HCT116 (cell line): ENCODE measurements around the gene FAM124B. TPM values are rescaled to one million over a fixed set of nuclear protein-coding genes. Genes with fewer than 3 reads are reported as not detected.

ENCODE experiments used
- ATAC-seq: fragments of 200-7000 bp; cut with Tn5 transposase; 2 replicates; pipeline ENCODE4 v1.9.1; 2020; ENCODE audit warnings: mild to moderate bottlenecking, moderate library complexity
- BruUV-seq: library from RNA; stranded (reverse); fragments of 400-500 nt; replicated peaks from 2 replicates; lab custom pipeline; 2021; lab: Mats Ljungman, UMichigan
- CTCF ChIA-PET: fragments of 300-600 bp; sonication (Branson Sonifier 250); formaldehyde crosslinking; loops from one replicate; lab custom pipeline; 2021; ENCODE audit warnings: antibody characterized with exemption; lab: Charles Lee
- POLR2A ChIA-PET: fragments of 300-600, 350-600 bp; sonication (Branson Sonifier 250); formaldehyde crosslinking; loops from one replicate; lab custom pipeline; 2021; ENCODE audit warnings: antibody characterized with exemption; lab: Charles Lee
- RAD21 ChIA-PET, 2 experiments: fragments of 300-600 bp; sonication (Branson Sonifier 250); formaldehyde crosslinking; loops; one replicate each; lab custom pipeline; 2023; ENCODE audit warnings: low total read pairs in 2 of 2; ENCODE audit not compliant: uncharacterized antibody in 2 of 2, unreplicated experiment in 2 of 2, low non-redundant PET in 1 of 2; lab: Charles Lee
- DNase-seq: peaks from one replicate; pipeline ENCODE4 v3.0.0-alpha.2; 2010; ENCODE audit warnings: low read depth, low spot score
- H2AFZ ChIP-seq: fragments of 200-600 bp; shearing (Covaris generic), sonication (generic); 2 replicates; pipeline ENCODE4 v1.6.1; 2017; ENCODE audit warnings: low read depth, mixed run types, mixed read lengths, antibody characterized with exemption, low read length; ENCODE audit not compliant: poor library complexity, severe bottlenecking
- H3K27ac ChIP-seq: 2 replicates; pipeline ENCODE4 v1.5.1; 2012; ENCODE audit warnings: low read depth, low read length
- H3K27me3 ChIP-seq: fragments of 200-600 bp; sonication (generic); 2 replicates; pipeline ENCODE4 v1.6.1; 2016; ENCODE audit warnings: mixed run types, low read length, mixed read lengths; ENCODE audit not compliant: insufficient read depth
- H3K36me3 ChIP-seq, 2 experiments: fragments of 200-500 bp in 1 of 2; fragments of 200-600 bp in 1 of 2; sonication (Bioruptor generic) in 1 of 2; sonication (generic) in 1 of 2; 2 replicates each; pipeline versions ENCODE4 v1.5.1 to v1.6.1; 2014 to 2016; ENCODE audit warnings: low read length in 2 of 2, inconsistent platforms in 1 of 2, mixed read lengths in 1 of 2, mixed run types in 1 of 2; ENCODE audit not compliant: insufficient read depth in 2 of 2, control insufficient read depth in 1 of 2
- H3K4me1 ChIP-seq, 2 experiments: fragments of 200-600 bp in 1 of 2; sonication (generic) in 1 of 2; 2 replicates each; pipeline versions ENCODE4 v1.5.1 to v1.6.1; 2012 to 2017; ENCODE audit warnings: low read length in 2 of 2, inconsistent platforms in 1 of 2, mild to moderate bottlenecking in 1 of 2, mixed read lengths in 1 of 2, mixed run types in 1 of 2, moderate library complexity in 1 of 2; ENCODE audit not compliant: insufficient read depth in 2 of 2, control insufficient read depth in 1 of 2
- H3K4me2 ChIP-seq: fragments of 200-600 bp; sonication (generic); 2 replicates; pipeline ENCODE4 v1.6.1; 2017; ENCODE audit warnings: mixed run types, low read length, mixed read lengths
- H3K4me3 ChIP-seq, 2 experiments: fragments of 200-600 bp in 1 of 2; sonication (generic) in 1 of 2; replicated peaks in 1 of 2; 2 replicates each; pipeline ENCODE4 v1.5.1; 2011 to 2016; ENCODE audit warnings: low read length in 2 of 2, control low read depth in 1 of 2, low read depth in 1 of 2, mild to moderate bottlenecking in 1 of 2, mixed read lengths in 1 of 2, mixed run types in 1 of 2
- H3K79me2 ChIP-seq: fragments of 200-600 bp; sonication (generic); 2 replicates; pipeline ENCODE4 v1.6.1; 2017; ENCODE audit warnings: mild to moderate bottlenecking, mixed run types, low read length, moderate library complexity, mixed read lengths; ENCODE audit not compliant: insufficient read depth
- H3K9ac ChIP-seq: fragments of 200-600 bp; sonication (generic); 2 replicates; pipeline ENCODE4 v1.6.1; 2016; ENCODE audit warnings: low read length, mixed read lengths
- H3K9me2 ChIP-seq: fragments of 200-600 bp; sonication (generic), shearing (Covaris generic); 2 replicates; pipeline ENCODE4 v1.6.1; 2017; ENCODE audit warnings: mixed run types, mild to moderate bottlenecking, moderate library complexity; ENCODE audit not compliant: insufficient read depth
- H3K9me3 ChIP-seq, 2 experiments: fragments of 200-500 bp in 1 of 2; fragments of 200-600 bp in 1 of 2; sonication (Bioruptor generic) in 1 of 2; sonication (generic) in 1 of 2; 2 replicates each; pipeline ENCODE4 v1.6.1; 2014 to 2017; ENCODE audit warnings: low read length in 2 of 2, mixed read lengths in 2 of 2, inconsistent platforms in 1 of 2, low read depth in 1 of 2, mild to moderate bottlenecking in 1 of 2, mixed run types in 1 of 2, moderate library complexity in 1 of 2; ENCODE audit not compliant: control insufficient read depth in 1 of 2, insufficient read depth in 1 of 2
- H4K20me1 ChIP-seq: fragments of 200-600 bp; sonication (generic), shearing (Covaris generic); 2 replicates; pipeline ENCODE4 v1.6.1; 2017; ENCODE audit warnings: mixed run types, mild to moderate bottlenecking, moderate library complexity; ENCODE audit not compliant: insufficient read depth
- ATF3 ChIP-seq: IDR thresholded peaks from 2 replicates; pipeline ENCODE4 v1.6.1; 2012
- CBX3 ChIP-seq: IDR thresholded peaks from 2 replicates; pipeline ENCODE4 v1.6.1; 2012; ENCODE audit warnings: low read depth
- CEBPB ChIP-seq: IDR thresholded peaks from 2 replicates; pipeline ENCODE4 v1.6.1; 2012; ENCODE audit warnings: low read depth
- CTCF ChIP-seq, 3 experiments: fragments of 200-600 bp in 1 of 3; sonication (generic) in 1 of 3; IDR thresholded peaks in 2 of 3; conservative IDR thresholded peaks in 1 of 3; 2 replicates each; pipeline ENCODE4 v1.5.1; 2012 to 2017; ENCODE audit warnings: low read depth in 2 of 3, low read length in 2 of 3, antibody characterized with exemption in 1 of 3, borderline replicate concordance in 1 of 3, control low read depth in 1 of 3, mild to moderate bottlenecking in 1 of 3, mixed read lengths in 1 of 3, mixed run types in 1 of 3, moderate library complexity in 1 of 3; ENCODE audit not compliant: insufficient read depth in 1 of 3
- EGR1 ChIP-seq: IDR thresholded peaks from 2 replicates; pipeline ENCODE4 v1.6.1; 2012; ENCODE audit warnings: low read depth
- ELF1 ChIP-seq: IDR thresholded peaks from 2 replicates; pipeline ENCODE4 v1.6.1; 2012; ENCODE audit warnings: low read depth, borderline replicate concordance
- EZH2 ChIP-seq: fragments of 200-600 bp; sonication (generic); IDR thresholded peaks from 2 replicates; pipeline ENCODE4 v1.6.1; 2017; ENCODE audit warnings: antibody characterized with exemption, mixed run types
- EZH2phosphoT487 ChIP-seq: fragments of 200-600 bp; IDR thresholded peaks from 2 replicates; pipeline ENCODE4 v1.6.1; 2018; ENCODE audit warnings: antibody characterized with exemption, borderline replicate concordance
- FOSL1 ChIP-seq: IDR thresholded peaks from 2 replicates; pipeline ENCODE4 v1.6.1; 2012; ENCODE audit warnings: low read depth
- JUND ChIP-seq: IDR thresholded peaks from 2 replicates; pipeline ENCODE4 v1.6.1; 2012
- MAX ChIP-seq: IDR thresholded peaks from 2 replicates; pipeline ENCODE4 v1.6.1; 2012
- POLR2AphosphoS5 ChIP-seq: IDR thresholded peaks from 2 replicates; pipeline ENCODE4 v1.6.1; 2011; ENCODE audit warnings: mild to moderate bottlenecking, low read depth, low read length, moderate library complexity
- RAD21 ChIP-seq: IDR thresholded peaks from 2 replicates; pipeline ENCODE4 v1.6.1; 2012; ENCODE audit warnings: low read depth, mild to moderate bottlenecking
- REST ChIP-seq: IDR thresholded peaks from 2 replicates; pipeline ENCODE4 v1.6.1; 2012; ENCODE audit warnings: low read depth
- SP1 ChIP-seq: IDR thresholded peaks from 2 replicates; pipeline ENCODE4 v1.6.1; 2012; ENCODE audit warnings: low read depth
- SRF ChIP-seq: IDR thresholded peaks from 2 replicates; pipeline ENCODE4 v1.6.1; 2012; ENCODE audit warnings: low read depth
- TCF7L2 ChIP-seq: IDR thresholded peaks from 2 replicates; pipeline ENCODE4 v1.7.0; 2011; ENCODE audit warnings: borderline replicate concordance, inconsistent platforms; ENCODE audit not compliant: insufficient read depth, insufficient read length; ENCODE audit errors: extremely low read depth
- YY1 ChIP-seq: IDR thresholded peaks from 2 replicates; pipeline ENCODE4 v1.6.1; 2011; ENCODE audit warnings: low read length, low read depth, moderate library complexity, mild to moderate bottlenecking; ENCODE audit not compliant: insufficient replicate concordance; ENCODE audit errors: extremely low read depth
- ZBTB33 ChIP-seq: IDR thresholded peaks from 2 replicates; pipeline ENCODE4 v1.6.1; 2011; ENCODE audit warnings: mild to moderate bottlenecking, low read length, moderate library complexity; ENCODE audit not compliant: insufficient replicate concordance; ENCODE audit errors: extremely low read depth
- ZNF274 ChIP-seq: fragments of 200-500 bp; sonication (Bioruptor generic); IDR thresholded peaks from 2 replicates; pipeline ENCODE4 v1.6.1; 2014; ENCODE audit warnings: mild to moderate bottlenecking, low read depth, low read length, inconsistent platforms
- intact Hi-C: fragments of 100-400 bp; cut with micrococcal nuclease; formaldehyde crosslinking; loops from 2 replicates; pipeline ENCODE4 v1.10.0; 2022
- total RNA-seq: library from RNA; stranded (reverse); gene quantifications from one replicate; pipeline ENCODE4 v1.2.1, GENCODE V29; 2021; ENCODE audit not compliant: unreplicated experiment

Gene FAM124B
- total RNA-seq, 1 experiment from 2014 or later: not detected

GRCh38 chr2:224333726-224334482 lies 68.0 kb downstream of the FAM124B start:
- no peaks in the 10 kb centered on the region for H4K20me1 ChIP-seq
- RAD21 ChIA-PET: no interaction called here
- no peak overlapping the region for H3K27ac ChIP-seq
- H3K27me3 ChIP-seq: no peaks in the 10 kb centered on the region
- DNase-seq (no peak), ATAC-seq (no peak)
- no peak overlapping the region for H2AFZ ChIP-seq
- BruUV-seq: no TSS peak
- no peak overlapping the region for H3K4me2 ChIP-seq
- H3K9me3 ChIP-seq: no peaks in the 10 kb centered on the region
- H3K79me2 ChIP-seq: no peaks in the 10 kb centered on the region
- POLR2A ChIA-PET: no interaction called here
- TF ChIP-seq TCF7L2 (no peak), CBX3 (no peak), CTCF (IDR thresholded peaks at IDR 0.05 in 2 of 3, conservative IDR thresholded peaks at IDR 0.05 in 1 of 3; ENCODE audit: borderline replicate concordance in 1 of 3, insufficient read depth in 1 of 3, low read depth in 2 of 3, low read length in 2 of 3) (no peak), POLR2AphosphoS5 (no peak), REST (no peak), ELF1 (no peak), ATF3 (no peak), EZH2 (no peak), EGR1 (no peak), SP1 (no peak), FOSL1 (no peak), YY1 (no peak), SRF (no peak), ZBTB33 (no peak), CEBPB (no peak), MAX (no peak), RAD21 (no peak), JUND (no peak), EZH2phosphoT487 (no peak), ZNF274 (no peak)
- TF ChIP-seq, all 23 proteins: peak for 0
- H3K4me1 ChIP-seq: no peaks in the 10 kb centered on the region
- CTCF ChIA-PET: no interaction called here
- H3K9ac ChIP-seq: no peak overlapping the region
- intact Hi-C loops: no loop called here
- H3K36me3 ChIP-seq: no peaks in the 10 kb centered on the region
- H3K4me3 ChIP-seq: no peak overlapping the region
- no peaks in the 10 kb centered on the region for H3K9me2 ChIP-seq
